HepG2 (cell line): Measurements from ENCODE around the gene CR1L. TPM values are rescaled to one million over a fixed set of nuclear protein-coding genes. Genes with fewer than 3 reads are reported as not detected.

Source experiments
- ATF6 ChIP-seq: sonication (generic); formaldehyde crosslinking; conservative IDR thresholded peaks from 2 replicates; pipeline ENCODE4 v1.4.0; 2020; ENCODE audit warnings: missing genetic modification reagents
- KLF13 ChIP-seq: sonication (generic); formaldehyde crosslinking; IDR thresholded peaks from 2 replicates; pipeline ENCODE4 v1.4.0; 2020; ENCODE audit warnings: mild to moderate bottlenecking, missing genetic modification reagents
- NCOR1 ChIP-seq: fragments of 200-600 bp; sonication (generic); IDR thresholded peaks from 2 replicates; pipeline ENCODE4 v1.7.0; 2017; ENCODE audit warnings: antibody characterized with exemption, low read length, borderline replicate concordance
- PLSCR1 ChIP-seq: sonication (generic); formaldehyde crosslinking; IDR thresholded peaks from 2 replicates; pipeline ENCODE4 v1.5.0; 2020; ENCODE audit warnings: missing genetic modification reagents, mild to moderate bottlenecking, borderline replicate concordance
- RARA ChIP-seq: IDR thresholded peaks from 2 replicates; pipeline ENCODE4 v1.6.1; 2016; ENCODE audit warnings: missing genetic modification reagents, missing compliant biosample characterization
- RORA ChIP-seq: sonication (generic); formaldehyde crosslinking; IDR thresholded peaks from 2 replicates; pipeline ENCODE4 v1.5.0; 2020; ENCODE audit warnings: mild to moderate bottlenecking, missing genetic modification reagents, moderate library complexity
- TCF7 ChIP-seq: sonication (generic); IDR thresholded peaks from 2 replicates; pipeline ENCODE4 v1.6.1; 2016; ENCODE audit warnings: antibody characterized with exemption, low read depth
- YY1 ChIP-seq: IDR thresholded peaks from 2 replicates; pipeline ENCODE4 v1.6.1; 2011; ENCODE audit warnings: low read length, low read depth, moderate library complexity, mild to moderate bottlenecking; ENCODE audit not compliant: insufficient read depth, insufficient replicate concordance
- ZEB1 ChIP-seq: IDR thresholded peaks from 2 replicates; pipeline ENCODE4 v1.6.1; 2012; ENCODE audit warnings: mild to moderate bottlenecking, low read depth, inconsistent platforms; ENCODE audit not compliant: insufficient replicate concordance
- ZHX1 ChIP-seq: sonication (generic); formaldehyde crosslinking; IDR thresholded peaks from 2 replicates; pipeline ENCODE4 v1.8.1; 2022; ENCODE audit warnings: low read depth, mild to moderate bottlenecking, missing genetic modification reagents
- ZMYM2 ChIP-seq: sonication (generic); formaldehyde crosslinking; IDR thresholded peaks from 2 replicates; pipeline ENCODE4 v1.8.0; 2022; ENCODE audit warnings: mild to moderate bottlenecking, missing genetic modification reagents
- ZNF17 ChIP-seq: sonication (generic); formaldehyde crosslinking; IDR thresholded peaks from 2 replicates; pipeline ENCODE4 v1.5.0; 2020; ENCODE audit warnings: mild to moderate bottlenecking, missing genetic modification reagents
- ZNF256 ChIP-seq: sonication (generic); formaldehyde crosslinking; conservative IDR thresholded peaks from 2 replicates; pipeline ENCODE4 v1.4.0; 2020; ENCODE audit warnings: missing genetic modification reagents
- ZNF460 ChIP-seq: sonication (generic); formaldehyde crosslinking; IDR thresholded peaks from 2 replicates; pipeline ENCODE4 v1.5.1; 2020; ENCODE audit warnings: missing genetic modification reagents, mild to moderate bottlenecking, borderline replicate concordance
- ZNF670 ChIP-seq: sonication (generic); formaldehyde crosslinking; IDR thresholded peaks from 2 replicates; pipeline ENCODE4 v1.8.0; 2022; ENCODE audit warnings: mild to moderate bottlenecking, missing genetic modification reagents, borderline replicate concordance
- ZNF879 ChIP-seq: sonication (generic); formaldehyde crosslinking; IDR thresholded peaks from 2 replicates; pipeline ENCODE4 v1.8.1; 2023; ENCODE audit warnings: missing genetic modification reagents
- ZSCAN25 ChIP-seq: sonication (generic); formaldehyde crosslinking; IDR thresholded peaks from 2 replicates; pipeline ENCODE4 v1.8.0; 2022; ENCODE audit warnings: mild to moderate bottlenecking, missing genetic modification reagents
- ZZZ3 ChIP-seq: sonication (generic); formaldehyde crosslinking; IDR thresholded peaks from 2 replicates; pipeline ENCODE4 v1.4.0; 2020; ENCODE audit warnings: missing genetic modification reagents, mild to moderate bottlenecking, borderline replicate concordance
- polyA plus RNA-seq, 8 experiments: library from polyadenylated mRNA; depleted of rRNA in 3 of 8; stranded (reverse) in 7 of 8; unstranded in 1 of 8; fragments of >200 nt; fragmentation: Illumina TruSeq in 4 of 8; extraction: Trizol in 4 of 8; gene quantifications; 2 replicates each; pipeline versions ENCODE4 v1.2.1 to v1.2.3, GENCODE V29; 2011 to 2016; ENCODE audit warnings: low read depth in 4 of 8, missing spikeins in 1 of 8, mixed read lengths in 1 of 8; ENCODE audit not compliant: insufficient read depth in 1 of 8
- total RNA-seq, 5 experiments: library from RNA; depleted of rRNA; stranded (reverse); fragments of >200 nt; fragmentation: Illumina TruSeq; extraction: Trizol; gene quantifications; 2 replicates each; pipeline ENCODE4 v1.2.3, GENCODE V29; 2016; ENCODE audit warnings: low read depth in 1 of 5
- TF ChIP-seq, protein P1 (sequence below): sonication (generic); formaldehyde crosslinking; IDR thresholded peaks from 2 replicates; pipeline ENCODE4 v1.4.0; 2020; ENCODE audit warnings: low read depth, missing genetic modification reagents

CR1L gene
- total and polyA plus RNA-seq, 2 of the 13 experiments (the other 11 are each of a cell fraction or from before 2014, with no cell fraction given): not detected

- TF ChIP-seq ZNF670 (CRISPR knock-in tag) (no peak), RARA (CRISPR knock-in tag) (peak; percentile 66), ATF6 (CRISPR knock-in tag) (no peak), TCF7 (no peak), ZNF17 (CRISPR knock-in tag) (no peak), ZSCAN25 (no peak), ZZZ3 (CRISPR knock-in tag) (0 out of 2 replicates have a peak, but pooled peaks have one; percentile 57), ZNF460 (CRISPR knock-in tag) (no peak), ZNF256 (no peak), ZHX1 (CRISPR knock-in tag) (0 out of 2 replicates have a peak, but pooled peaks have one; percentile 48), PLSCR1 (CRISPR knock-in tag) (peak; percentile 91; the same call in 1 of the 2 replicates), ZNF879 (no peak), YY1 (peak; percentile 54), ZMYM2 (CRISPR knock-in tag) (no peak), KLF13 (no peak), RORA (no peak), ZEB1 (no peak), NCOR1 (no peak; the same call in 1 of the 2 replicates)
- TF ChIP-seq, protein P1, sequence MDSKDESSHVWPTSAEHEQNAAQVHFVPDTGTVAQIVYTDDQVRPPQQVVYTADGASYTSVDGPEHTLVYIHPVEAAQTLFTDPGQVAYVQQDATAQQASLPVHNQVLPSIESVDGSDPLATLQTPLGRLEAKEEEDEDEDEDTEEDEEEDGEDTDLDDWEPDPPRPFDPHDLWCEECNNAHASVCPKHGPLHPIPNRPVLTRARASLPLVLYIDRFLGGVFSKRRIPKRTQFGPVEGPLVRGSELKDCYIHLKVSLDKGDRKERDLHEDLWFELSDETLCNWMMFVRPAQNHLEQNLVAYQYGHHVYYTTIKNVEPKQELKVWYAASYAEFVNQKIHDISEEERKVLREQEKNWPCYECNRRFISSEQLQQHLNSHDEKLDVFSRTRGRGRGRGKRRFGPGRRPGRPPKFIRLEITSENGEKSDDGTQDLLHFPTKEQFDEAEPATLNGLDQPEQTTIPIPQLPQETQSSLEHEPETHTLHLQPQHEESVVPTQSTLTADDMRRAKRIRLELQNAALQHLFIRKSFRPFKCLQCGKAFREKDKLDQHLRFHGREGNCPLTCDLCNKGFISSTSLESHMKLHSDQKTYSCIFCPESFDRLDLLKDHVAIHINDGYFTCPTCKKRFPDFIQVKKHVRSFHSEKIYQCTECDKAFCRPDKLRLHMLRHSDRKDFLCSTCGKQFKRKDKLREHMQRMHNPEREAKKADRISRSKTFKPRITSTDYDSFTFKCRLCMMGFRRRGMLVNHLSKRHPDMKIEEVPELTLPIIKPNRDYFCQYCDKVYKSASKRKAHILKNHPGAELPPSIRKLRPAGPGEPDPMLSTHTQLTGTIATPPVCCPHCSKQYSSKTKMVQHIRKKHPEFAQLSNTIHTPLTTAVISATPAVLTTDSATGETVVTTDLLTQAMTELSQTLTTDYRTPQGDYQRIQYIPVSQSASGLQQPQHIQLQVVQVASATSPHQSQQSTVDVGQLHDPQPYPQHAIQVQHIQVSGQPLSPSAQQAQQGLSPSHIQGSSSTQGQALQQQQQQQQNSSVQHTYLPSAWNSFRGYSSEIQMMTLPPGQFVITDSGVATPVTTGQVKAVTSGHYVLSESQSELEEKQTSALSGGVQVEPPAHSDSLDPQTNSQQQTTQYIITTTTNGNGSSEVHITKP (CRISPR knock-in tag): no peak
Measured at GRCh38 chr1:207752456-207752998, 107.6 kb downstream of the CR1L start (continued).
